HepG2 (cell line): Measurements from ENCODE around the gene FALEC. TPM values are rescaled to one million over a fixed set of nuclear protein-coding genes. Genes with fewer than 3 reads are reported as not detected.
A peak's percentile ranks its signal among the peaks of the same experiment; 100 is the strongest.

Source experiments
- ARNT ChIP-seq: fragments of 450-650 bp; IDR thresholded peaks from 2 replicates; pipeline ENCODE4 v1.6.1; 2017
- ATF5 ChIP-seq: sonication (generic); formaldehyde crosslinking; IDR thresholded peaks from 2 replicates; pipeline ENCODE4 v1.4.0; 2020; ENCODE audit warnings: mild to moderate bottlenecking, low read depth, missing genetic modification reagents
- CCDC6 ChIP-seq: sonication (generic); formaldehyde crosslinking; IDR thresholded peaks from 2 replicates; pipeline ENCODE4 v1.8.1; 2022; ENCODE audit warnings: mild to moderate bottlenecking, missing genetic modification reagents, moderate library complexity
- EED ChIP-seq: sonication (generic); formaldehyde crosslinking; IDR thresholded peaks from 2 replicates; pipeline ENCODE4 v1.5.0; 2020; ENCODE audit warnings: mild to moderate bottlenecking, missing genetic modification reagents
- JUND ChIP-seq: sonication (generic); formaldehyde crosslinking; IDR thresholded peaks from 2 replicates; pipeline ENCODE4 v1.8.0; 2022; ENCODE audit warnings: mild to moderate bottlenecking, missing genetic modification reagents
- NBN ChIP-seq: fragments of 450-650 bp; conservative IDR thresholded peaks from 2 replicates; pipeline ENCODE4 v1.6.1; 2017
- NCOA5 ChIP-seq: sonication (generic); formaldehyde crosslinking; IDR thresholded peaks from 2 replicates; pipeline ENCODE4 v1.4.0; 2020; ENCODE audit warnings: missing genetic modification reagents
- NRL ChIP-seq: sonication (generic); formaldehyde crosslinking; IDR thresholded peaks from 2 replicates; pipeline ENCODE4 v1.5.0; 2020; ENCODE audit warnings: missing genetic modification reagents, mild to moderate bottlenecking, moderate library complexity, borderline replicate concordance
- RBAK ChIP-seq: sonication (generic); formaldehyde crosslinking; IDR thresholded peaks from 2 replicates; pipeline ENCODE4 v1.5.1; 2020; ENCODE audit warnings: mild to moderate bottlenecking, missing genetic modification reagents
- SMARCE1 ChIP-seq: fragments of 450-650 bp; IDR thresholded peaks from 2 replicates; pipeline ENCODE4 v1.6.1; 2017; ENCODE audit warnings: borderline replicate concordance
- ZBTB26 ChIP-seq: IDR thresholded peaks from 2 replicates; pipeline ENCODE4 v1.6.1; 2016; ENCODE audit warnings: missing compliant biosample characterization, missing genetic modification reagents, borderline replicate concordance
- ZFP36L1 ChIP-seq: sonication (generic); formaldehyde crosslinking; IDR thresholded peaks from 2 replicates; pipeline ENCODE4 v1.8.0; 2022; ENCODE audit warnings: mild to moderate bottlenecking, missing genetic modification reagents, moderate library complexity
- ZNF788 ChIP-seq: sonication (generic); formaldehyde crosslinking; IDR thresholded peaks from 2 replicates; pipeline ENCODE4 v1.5.0; 2020; ENCODE audit warnings: mild to moderate bottlenecking, missing genetic modification reagents, borderline replicate concordance
- polyA plus RNA-seq, 8 experiments: library from polyadenylated mRNA; depleted of rRNA in 3 of 8; stranded (reverse) in 7 of 8; unstranded in 1 of 8; fragments of >200 nt; fragmentation: Illumina TruSeq in 4 of 8; extraction: Trizol in 4 of 8; gene quantifications; 2 replicates each; pipeline versions ENCODE4 v1.2.1 to v1.2.3, GENCODE V29; 2011 to 2016; ENCODE audit warnings: low read depth in 4 of 8, missing spikeins in 1 of 8, mixed read lengths in 1 of 8; ENCODE audit not compliant: insufficient read depth in 1 of 8
- total RNA-seq, 5 experiments: library from RNA; depleted of rRNA; stranded (reverse); fragments of >200 nt; fragmentation: Illumina TruSeq; extraction: Trizol; gene quantifications; 2 replicates each; pipeline ENCODE4 v1.2.3, GENCODE V29; 2016; ENCODE audit warnings: low read depth in 1 of 5
- TF ChIP-seq, protein P1 (sequence below), 2 experiments: sonication (generic) in 1 of 2; formaldehyde crosslinking in 1 of 2; IDR thresholded peaks; 2 replicates each; pipeline versions ENCODE4 v1.6.1 to v1.9.0; 2014 to 2022; ENCODE audit warnings: antibody characterized with exemption in 1 of 2, borderline replicate concordance in 1 of 2, inconsistent platforms in 1 of 2, low read depth in 1 of 2, missing genetic modification reagents in 1 of 2
- TF ChIP-seq, protein P2 (sequence below): sonication (generic); formaldehyde crosslinking; IDR thresholded peaks from 2 replicates; pipeline ENCODE4 v1.5.0; 2020; ENCODE audit warnings: missing genetic modification reagents
- TF ChIP-seq, protein P3 (sequence below): sonication (generic); formaldehyde crosslinking; IDR thresholded peaks from 2 replicates; pipeline ENCODE4 v1.5.0; 2020; ENCODE audit warnings: mild to moderate bottlenecking, missing genetic modification reagents

FALEC gene
- total and polyA plus RNA-seq, 2 of the 13 experiments (the other 11 are each of a cell fraction or from before 2014, with no cell fraction given) = 0.33 to 0.71 TPM

DNA sequence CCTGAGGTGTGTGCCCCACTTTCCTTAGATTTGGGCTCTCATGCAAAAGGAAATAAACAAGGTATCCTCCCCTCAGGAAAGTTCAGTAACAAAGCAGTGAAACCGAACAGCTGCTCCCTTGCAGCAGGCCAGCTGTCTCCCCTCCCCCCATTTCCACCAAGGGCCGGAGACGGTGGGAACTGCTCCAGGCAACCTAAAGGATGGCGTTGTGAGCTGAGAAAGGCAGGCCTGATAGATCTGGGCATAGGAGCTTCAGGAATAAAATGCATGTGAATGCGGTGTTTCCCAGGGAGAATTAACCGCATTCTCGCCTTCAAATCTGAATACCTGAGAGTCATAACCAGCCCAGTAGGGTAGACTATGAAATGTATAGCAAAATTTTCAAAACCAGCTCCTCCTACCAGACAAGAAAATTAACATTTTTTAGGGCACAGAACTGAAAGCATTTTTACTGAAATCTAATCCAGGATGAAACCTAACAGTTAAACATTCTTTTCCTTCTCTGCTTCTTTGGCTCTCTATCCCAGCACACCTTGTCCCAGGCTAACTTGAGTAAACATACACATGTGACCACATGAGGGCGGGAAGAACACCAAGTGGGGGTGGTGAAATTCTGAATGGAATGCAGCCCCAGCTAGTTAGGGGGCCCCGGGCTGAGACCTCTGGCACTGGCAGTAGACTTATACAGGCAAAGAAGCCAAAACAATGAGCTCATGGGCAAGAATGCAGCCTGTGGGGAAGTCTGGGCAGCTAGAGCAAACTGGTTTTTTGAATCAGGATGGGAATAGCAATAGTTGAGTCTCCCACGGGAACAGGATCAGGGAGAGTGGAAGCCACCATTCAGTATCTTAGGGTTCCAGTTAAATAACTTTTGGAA lies 52.4 kb downstream of the FALEC start (continued):
- TF ChIP-seq, protein P1, sequence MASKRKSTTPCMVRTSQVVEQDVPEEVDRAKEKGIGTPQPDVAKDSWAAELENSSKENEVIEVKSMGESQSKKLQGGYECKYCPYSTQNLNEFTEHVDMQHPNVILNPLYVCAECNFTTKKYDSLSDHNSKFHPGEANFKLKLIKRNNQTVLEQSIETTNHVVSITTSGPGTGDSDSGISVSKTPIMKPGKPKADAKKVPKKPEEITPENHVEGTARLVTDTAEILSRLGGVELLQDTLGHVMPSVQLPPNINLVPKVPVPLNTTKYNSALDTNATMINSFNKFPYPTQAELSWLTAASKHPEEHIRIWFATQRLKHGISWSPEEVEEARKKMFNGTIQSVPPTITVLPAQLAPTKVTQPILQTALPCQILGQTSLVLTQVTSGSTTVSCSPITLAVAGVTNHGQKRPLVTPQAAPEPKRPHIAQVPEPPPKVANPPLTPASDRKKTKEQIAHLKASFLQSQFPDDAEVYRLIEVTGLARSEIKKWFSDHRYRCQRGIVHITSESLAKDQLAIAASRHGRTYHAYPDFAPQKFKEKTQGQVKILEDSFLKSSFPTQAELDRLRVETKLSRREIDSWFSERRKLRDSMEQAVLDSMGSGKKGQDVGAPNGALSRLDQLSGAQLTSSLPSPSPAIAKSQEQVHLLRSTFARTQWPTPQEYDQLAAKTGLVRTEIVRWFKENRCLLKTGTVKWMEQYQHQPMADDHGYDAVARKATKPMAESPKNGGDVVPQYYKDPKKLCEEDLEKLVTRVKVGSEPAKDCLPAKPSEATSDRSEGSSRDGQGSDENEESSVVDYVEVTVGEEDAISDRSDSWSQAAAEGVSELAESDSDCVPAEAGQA (IDR thresholded peaks at IDR 0.05; ENCODE audit: low read depth) = no peak
- TF ChIP-seq, protein P1 (CRISPR knock-in tag; IDR thresholded peaks at IDR 0.05; ENCODE audit: borderline replicate concordance) = no peak
- TF ChIP-seq RBAK (CRISPR knock-in tag) (no peak), SMARCE1 (no peak), EED (no peak), ZBTB26 (CRISPR knock-in tag) (no peak), ZNF788 (CRISPR knock-in tag) (peak; percentile 84; the same call in 1 of the 2 replicates), NRL (CRISPR knock-in tag) (no peak), ZFP36L1 (no peak), CCDC6 (no peak), ATF5 (no peak), NBN (no peak), ARNT (no peak), NCOA5 (CRISPR knock-in tag) (no peak), JUND (no peak)
- TF ChIP-seq, protein P2, sequence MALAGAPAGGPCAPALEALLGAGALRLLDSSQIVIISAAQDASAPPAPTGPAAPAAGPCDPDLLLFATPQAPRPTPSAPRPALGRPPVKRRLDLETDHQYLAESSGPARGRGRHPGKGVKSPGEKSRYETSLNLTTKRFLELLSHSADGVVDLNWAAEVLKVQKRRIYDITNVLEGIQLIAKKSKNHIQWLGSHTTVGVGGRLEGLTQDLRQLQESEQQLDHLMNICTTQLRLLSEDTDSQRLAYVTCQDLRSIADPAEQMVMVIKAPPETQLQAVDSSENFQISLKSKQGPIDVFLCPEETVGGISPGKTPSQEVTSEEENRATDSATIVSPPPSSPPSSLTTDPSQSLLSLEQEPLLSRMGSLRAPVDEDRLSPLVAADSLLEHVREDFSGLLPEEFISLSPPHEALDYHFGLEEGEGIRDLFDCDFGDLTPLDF (CRISPR knock-in tag) = peak; percentile 91
- TF ChIP-seq, protein P3, sequence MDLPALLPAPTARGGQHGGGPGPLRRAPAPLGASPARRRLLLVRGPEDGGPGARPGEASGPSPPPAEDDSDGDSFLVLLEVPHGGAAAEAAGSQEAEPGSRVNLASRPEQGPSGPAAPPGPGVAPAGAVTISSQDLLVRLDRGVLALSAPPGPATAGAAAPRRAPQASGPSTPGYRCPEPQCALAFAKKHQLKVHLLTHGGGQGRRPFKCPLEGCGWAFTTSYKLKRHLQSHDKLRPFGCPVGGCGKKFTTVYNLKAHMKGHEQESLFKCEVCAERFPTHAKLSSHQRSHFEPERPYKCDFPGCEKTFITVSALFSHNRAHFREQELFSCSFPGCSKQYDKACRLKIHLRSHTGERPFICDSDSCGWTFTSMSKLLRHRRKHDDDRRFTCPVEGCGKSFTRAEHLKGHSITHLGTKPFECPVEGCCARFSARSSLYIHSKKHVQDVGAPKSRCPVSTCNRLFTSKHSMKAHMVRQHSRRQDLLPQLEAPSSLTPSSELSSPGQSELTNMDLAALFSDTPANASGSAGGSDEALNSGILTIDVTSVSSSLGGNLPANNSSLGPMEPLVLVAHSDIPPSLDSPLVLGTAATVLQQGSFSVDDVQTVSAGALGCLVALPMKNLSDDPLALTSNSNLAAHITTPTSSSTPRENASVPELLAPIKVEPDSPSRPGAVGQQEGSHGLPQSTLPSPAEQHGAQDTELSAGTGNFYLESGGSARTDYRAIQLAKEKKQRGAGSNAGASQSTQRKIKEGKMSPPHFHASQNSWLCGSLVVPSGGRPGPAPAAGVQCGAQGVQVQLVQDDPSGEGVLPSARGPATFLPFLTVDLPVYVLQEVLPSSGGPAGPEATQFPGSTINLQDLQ = no peak
